Adipose tissue (tissue), 3 donors: ENCODE results near the gene BEND3. TPM values are rescaled to one million over a fixed set of nuclear protein-coding genes. Genes with fewer than 3 reads are reported as not detected.
"Not testable (repeated sequence)": the region's sequence is repeated elsewhere in the genome, so short reads cannot be mapped to it uniquely, and the experiment has no call there.

Source experiments
- H3K27ac ChIP-seq: one replicate; pipeline ENCODE4 v1.5.1; 2013; ENCODE audit warnings: low read depth, low read length
- WGBS, 3 donors: extraction: QIAGEN DNeasy Blood & Tissue Kit; methylation state at CpG; one replicate each; pipeline ENCODE4 v1.1.7; 2013; 5-methylcytosine and 5-hydroxymethylcytosine counted together
- polyA plus RNA-seq, 3 donors: library from polyadenylated mRNA; stranded (reverse); fragments of 200-250 nt; gene quantifications; one replicate each; pipeline ENCODE4 v1.2.3, GENCODE V29; 2013
- donor health status: healthy with polysubstance abuse.
- donor health status: Bipolar disorder and iron deficiency.
- donor health status: healthy.

The BEND3 gene
- polyA plus RNA-seq, 3 donors, result 0.45 to 0.98 (median 0.69) TPM

GRCh38 chr6:107101686-107102413, 13.5 kb downstream of the BEND3 start:
- 80 to 85% (median 82%) methylated on average over 9 of the region's 9 CpGs for WGBS, 3 donors
- no peak overlapping the region for H3K27ac ChIP-seq

GRCh38 chr6:107101211-107101610, 14.1 kb downstream of the BEND3 start:
- no peak overlapping the region for H3K27ac ChIP-seq

GRCh38 chr6:107098436-107099307, 16.6 kb downstream of the BEND3 start:
- H3K27ac ChIP-seq, result no peak overlapping the region
- WGBS, 3 donors, result 89 to 90% (median 90%) methylated on average over 14 of the region's 14 CpGs

DNA sequence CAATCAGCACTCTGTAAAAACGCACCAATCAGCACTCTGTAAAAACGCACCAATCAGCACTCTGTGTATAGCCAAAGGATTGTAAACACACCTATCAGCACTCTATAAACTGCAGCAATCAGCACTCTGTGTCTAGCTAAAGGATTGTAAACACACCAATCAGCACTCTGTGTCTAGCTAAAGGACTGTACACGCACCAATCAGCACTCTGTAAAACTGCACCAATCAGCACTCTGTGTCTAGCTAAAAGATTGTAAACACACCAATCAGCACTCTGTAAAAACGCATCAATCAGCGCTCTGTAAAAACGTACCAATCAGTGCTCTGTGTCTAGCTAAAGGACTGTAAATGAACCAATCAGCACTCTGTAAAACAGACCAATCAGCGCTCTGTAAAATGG, 30.9 kb downstream of the BEND3 start:
- H3K27ac ChIP-seq, result not testable (repeated sequence)
- WGBS, 3 donors, result 97 to 98% (median 98%) methylated on average over 7 of the region's 7 CpGs

DNA sequence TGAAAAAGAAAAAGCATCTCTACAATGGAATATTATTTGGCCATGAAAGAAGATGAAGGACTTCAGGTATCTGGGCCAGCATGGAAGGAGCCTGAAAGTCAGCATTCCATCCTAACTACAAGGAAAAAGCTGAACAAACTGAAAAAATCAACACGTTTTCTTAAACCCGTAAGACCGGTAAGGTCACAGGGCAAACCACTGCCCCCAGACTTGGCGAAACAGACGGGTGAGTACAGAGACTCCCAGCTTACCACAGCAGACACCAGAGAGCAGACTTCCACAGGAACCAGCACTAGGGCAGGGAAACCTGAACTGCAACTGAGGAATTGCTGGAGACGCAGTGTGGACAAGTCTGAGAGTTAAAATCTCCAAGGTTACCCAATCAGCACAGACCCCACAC, 31.4 kb downstream of the BEND3 start:
- no peak overlapping the region for H3K27ac ChIP-seq
- 92 to 97% (median 95%) methylated on average over 6 of the region's 6 CpGs for WGBS, 3 donors

DNA sequence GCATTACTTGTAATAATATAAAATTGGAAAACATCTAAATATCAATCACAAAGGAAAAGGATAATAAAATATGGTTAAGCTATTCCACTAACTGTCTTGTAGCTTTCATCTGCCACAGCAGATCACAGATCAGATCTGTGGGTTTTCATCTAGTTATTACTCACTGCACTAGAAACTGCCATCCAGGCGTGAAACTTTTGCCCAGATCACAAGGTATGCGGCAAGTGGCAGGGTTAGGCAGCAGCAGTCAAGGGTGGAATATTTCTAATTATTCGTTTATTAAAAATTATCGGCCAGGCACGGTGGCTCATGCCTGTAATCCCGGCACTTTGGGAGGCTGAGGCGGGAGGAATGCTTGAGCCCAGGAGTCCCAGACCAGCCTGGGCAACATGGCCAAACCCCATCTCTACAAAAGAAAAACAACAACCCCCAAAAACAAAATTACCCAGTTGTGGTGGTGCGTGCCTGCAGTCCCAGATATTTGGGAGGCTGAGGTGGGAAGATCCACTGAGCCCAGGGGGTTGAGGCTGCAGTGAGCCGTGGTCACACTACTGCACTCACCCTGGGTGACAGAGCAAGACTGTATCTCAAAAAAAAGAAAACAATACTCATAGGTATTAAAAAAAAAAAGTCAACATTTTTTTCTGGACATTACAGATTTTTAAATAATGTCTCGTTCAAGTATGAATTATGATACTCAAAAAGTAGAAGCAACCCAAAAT, 32.1 kb downstream of the BEND3 start:
- WGBS, 3 donors, result 80 to 94% (median 85%) methylated on average over 10 of the region's 10 CpGs
- H3K27ac ChIP-seq, result no peak overlapping the region

- no peak overlapping the region for H3K27ac ChIP-seq
- WGBS, 3 donors, result 55 to 65% (median 64%) methylated on average over 4 of the region's 4 CpGs
Measured at GRCh38 chr6:107082045-107082444, 33.3 kb downstream of the BEND3 start.

DNA sequence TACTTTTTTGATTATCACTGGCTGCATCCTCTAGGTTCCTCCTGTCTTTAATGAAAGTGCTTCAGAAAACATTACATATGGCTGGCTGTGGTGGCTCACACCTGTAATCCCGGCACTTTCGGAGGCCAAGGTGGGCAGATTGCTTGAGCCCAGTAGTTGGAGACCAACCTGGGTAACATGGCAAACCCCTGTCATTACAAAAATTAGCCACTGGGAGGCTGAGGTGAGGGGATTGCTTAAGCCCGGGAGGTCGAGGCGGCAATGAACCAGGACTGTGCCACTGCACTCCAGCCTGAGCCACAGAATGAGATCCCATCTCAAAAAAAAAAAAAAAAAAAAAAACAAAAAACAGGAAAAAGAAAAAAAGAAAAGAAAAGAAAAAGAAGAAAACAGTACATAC, 35.3 kb downstream of the BEND3 start:
- 80 to 93% (median 91%) methylated on average over 5 of the region's 5 CpGs for WGBS, 3 donors
- H3K27ac ChIP-seq, result no peak overlapping the region

GRCh38 chr6:107079429-107079828, 35.9 kb downstream of the BEND3 start:
- WGBS, 3 donors, result 55 to 65% (median 58%) methylated on average over 4 of the region's 4 CpGs

DNA sequence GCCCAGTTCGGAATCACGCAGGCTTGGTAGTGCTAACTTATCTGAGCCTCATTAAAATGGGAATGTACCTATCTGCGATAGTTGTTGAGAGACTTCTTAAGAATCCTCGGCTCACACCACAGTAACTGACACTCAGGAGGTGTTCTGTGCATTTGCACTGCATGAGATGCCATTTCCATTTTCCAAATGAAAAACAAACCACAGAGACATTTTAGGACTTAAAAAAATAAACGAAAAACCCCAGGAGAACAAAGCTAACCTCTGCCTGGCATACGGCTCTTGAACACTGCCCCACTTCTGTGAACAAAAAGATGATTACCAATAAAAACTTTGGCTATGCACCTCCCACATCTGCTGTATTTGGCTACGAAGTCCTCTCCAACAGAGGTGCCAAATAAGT, 37.6 kb downstream of the BEND3 start:
- WGBS, 3 donors, result 88 to 93% (median 89%) methylated on average over 7 of the region's 7 CpGs
- no peak overlapping the region for H3K27ac ChIP-seq

More at GRCh38 chr6:107079429-107079828, 35.9 kb downstream of the BEND3 start:
- no peak overlapping the region for H3K27ac ChIP-seq

GRCh38 chr6:107075951-107076381, 39.3 kb downstream of the BEND3 start:
- no peak overlapping the region for H3K27ac ChIP-seq
- WGBS, 3 donors, result 57 to 64% (median 60%) methylated on average over 6 of the region's 6 CpGs

- WGBS, 3 donors, result 91 to 94% (median 92%) methylated on average over 12 of the region's 12 CpGs
- H3K27ac ChIP-seq, result no peak overlapping the region
Measured at GRCh38 chr6:107070686-107071085, 44.6 kb downstream of the BEND3 start.

DNA sequence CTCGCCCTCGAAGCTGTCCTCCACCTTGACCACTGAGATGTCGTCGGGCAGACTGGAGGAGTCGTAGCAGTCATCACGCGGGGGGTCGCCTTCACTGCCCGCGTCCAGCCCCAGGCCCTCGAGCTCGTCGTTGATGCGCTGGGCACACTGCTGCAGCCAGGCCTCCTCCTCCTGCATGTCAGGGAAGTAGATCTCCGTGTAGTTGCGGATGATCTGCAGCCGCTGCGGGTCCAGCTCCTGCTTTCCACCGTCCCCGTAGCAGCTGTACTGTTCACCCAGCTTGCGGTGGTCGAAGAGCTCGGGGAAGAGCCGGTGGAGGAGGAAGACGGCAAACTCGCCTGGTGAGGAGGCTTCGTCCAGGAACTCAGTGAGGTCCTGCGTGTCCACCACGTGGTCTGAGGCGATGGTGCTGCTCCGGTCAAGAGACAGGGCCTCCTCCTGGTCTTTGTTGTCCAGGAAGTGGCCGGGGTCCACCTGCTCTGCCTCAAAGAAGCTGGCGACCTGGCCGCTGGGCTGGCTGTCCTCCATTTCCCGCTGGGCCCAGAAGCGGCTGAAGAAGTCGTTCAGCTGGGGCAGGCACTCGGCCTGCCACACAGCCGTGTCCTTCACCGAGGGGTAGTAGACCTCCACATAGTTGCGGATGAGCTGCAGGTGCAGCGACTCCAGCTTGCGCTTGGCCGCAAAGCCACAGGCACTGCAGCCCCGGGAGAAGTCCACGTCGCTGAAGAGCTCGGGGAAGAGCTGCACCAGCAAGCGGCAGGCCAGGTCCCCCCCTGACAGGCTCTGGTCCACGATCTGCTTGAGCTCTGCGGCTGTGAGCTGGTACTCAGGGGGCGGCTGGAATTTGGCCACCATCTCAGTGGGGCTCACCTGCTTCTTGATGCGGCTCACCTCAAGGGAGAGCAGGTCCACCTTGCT, 45.4 kb downstream of the BEND3 start:
- H3K27ac ChIP-seq, result no peak overlapping the region
- WGBS, 3 donors, result 96 to 98% (median 98%) methylated on average over 53 of the region's 53 CpGs

GRCh38 chr6:107068691-107069630, 46.4 kb downstream of the BEND3 start:
- 97% methylated on average over 66 to 69 of the region's 69 CpGs for WGBS, 3 donors
- H3K27ac ChIP-seq, result no peak overlapping the region

DNA sequence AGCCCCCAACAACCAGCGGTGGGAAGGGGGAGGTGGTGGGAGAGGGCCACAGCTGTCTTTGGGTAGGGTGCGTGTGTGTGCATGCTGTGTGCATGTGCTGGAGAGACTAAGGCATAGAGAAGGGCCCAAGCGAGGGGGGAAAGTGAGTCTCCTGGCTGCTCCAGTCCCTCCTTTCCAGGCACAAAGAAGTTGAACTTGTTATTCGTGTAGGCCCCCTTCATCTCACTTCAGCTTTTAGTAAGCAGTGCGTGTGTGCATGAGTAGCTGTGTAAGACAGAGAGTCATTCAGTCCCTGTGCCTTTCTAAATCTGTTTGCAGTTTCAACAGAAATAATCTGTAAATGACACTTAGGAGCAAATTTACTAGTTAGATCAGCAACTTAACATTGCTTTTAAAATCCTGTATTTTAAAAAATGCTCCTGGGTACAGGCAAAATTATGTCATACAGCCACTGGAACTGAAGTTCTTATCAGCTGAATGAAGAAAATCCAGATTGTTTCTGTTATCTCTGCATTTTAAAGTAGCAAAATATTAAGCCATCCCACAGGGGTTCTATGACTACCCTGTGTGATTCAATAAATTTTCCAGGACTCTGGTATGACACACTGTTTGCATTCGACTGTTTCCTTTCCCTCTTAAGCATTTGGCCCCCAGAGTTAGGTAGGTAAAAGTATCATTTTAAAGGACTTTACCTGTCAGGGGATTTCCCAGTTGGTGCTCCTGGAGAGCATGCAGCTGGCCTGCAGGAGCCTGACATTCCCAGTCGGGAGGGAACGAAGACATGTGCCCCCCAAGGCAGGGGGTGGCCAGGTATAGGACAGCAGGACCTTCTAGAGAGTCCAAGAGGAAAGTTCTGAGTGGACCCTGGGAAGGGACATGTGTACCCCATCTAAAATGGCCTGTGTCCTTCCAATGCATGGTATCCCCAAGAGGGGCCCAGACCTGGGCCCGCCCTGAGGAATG, 48.3 kb downstream of the BEND3 start:
- no peak overlapping the region for H3K27ac ChIP-seq

GRCh38 chr6:107064579-107065065, 50.7 kb downstream of the BEND3 start:
- H3K27ac ChIP-seq, result no peak overlapping the region
- 6 to 32% (median 9%) methylated on average over 6 of the region's 6 CpGs for WGBS, 3 donors

More for the DNA sequence above, 48.3 kb downstream of the BEND3 start:
- WGBS, 3 donors, result 73 to 92% (median 87%) methylated on average over 9 of the region's 9 CpGs
